GM06990 (cell line): ENCODE data around the gene PLBD2.

Source experiments
- DNase-seq: peaks from one replicate; pipeline ENCODE4 v3.0.0-alpha.2; 2011; ENCODE audit not compliant: insufficient read length; ENCODE audit errors: extremely low read depth
- H3K27me3 ChIP-seq: replicated peaks from 2 replicates; pipeline ENCODE4 v1.6.0; 2011; ENCODE audit warnings: low read length; ENCODE audit not compliant: control insufficient read depth, insufficient read depth
- H3K36me3 ChIP-seq: 2 replicates; pipeline ENCODE4 v1.5.1; 2011; ENCODE audit warnings: low read length; ENCODE audit not compliant: control insufficient read depth, insufficient read depth
- H3K4me3 ChIP-seq: replicated peaks from 2 replicates; pipeline ENCODE4 v1.5.1; 2011; ENCODE audit warnings: low read depth, mild to moderate bottlenecking, control low read depth, low read length
- TF ChIP-seq, protein P1 (sequence below): IDR thresholded peaks from 2 replicates; pipeline ENCODE4 v1.5.1; 2011; ENCODE audit warnings: low read length, control low read depth, mild to moderate bottlenecking, inconsistent platforms; ENCODE audit not compliant: insufficient read depth, poor library complexity, severe bottlenecking

The PLBD2 gene

DNA sequence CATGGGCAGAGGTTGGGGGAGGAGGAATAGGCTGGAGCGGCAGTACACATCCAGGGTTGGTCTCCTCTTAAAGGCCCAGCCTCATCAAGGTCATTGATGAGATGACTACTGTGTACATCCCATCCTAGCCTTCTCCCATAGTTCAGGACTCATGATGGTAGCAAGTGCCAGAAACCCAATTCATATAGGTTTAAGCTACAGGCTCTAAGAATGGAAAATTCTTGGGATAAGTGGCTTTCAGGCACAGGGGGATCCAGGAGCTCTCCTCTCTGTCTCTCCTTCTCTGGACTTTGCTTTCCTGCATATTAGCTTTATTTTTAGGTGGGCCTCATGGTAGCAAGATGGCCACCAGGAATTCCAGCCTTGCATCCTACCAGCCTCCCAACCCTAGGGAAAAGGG is 70.1 kb downstream of the PLBD2 start:
- Histone ChIP-seq H3K36me3 (no peaks in the 10 kb centered on the region), H3K4me3 (no peak overlapping the region), H3K27me3 (peaks cover 4% of the 10 kb centered on the region; the same call in 1 of the 2 replicates)
- DNase-seq = no peak
- TF ChIP-seq, protein P1, sequence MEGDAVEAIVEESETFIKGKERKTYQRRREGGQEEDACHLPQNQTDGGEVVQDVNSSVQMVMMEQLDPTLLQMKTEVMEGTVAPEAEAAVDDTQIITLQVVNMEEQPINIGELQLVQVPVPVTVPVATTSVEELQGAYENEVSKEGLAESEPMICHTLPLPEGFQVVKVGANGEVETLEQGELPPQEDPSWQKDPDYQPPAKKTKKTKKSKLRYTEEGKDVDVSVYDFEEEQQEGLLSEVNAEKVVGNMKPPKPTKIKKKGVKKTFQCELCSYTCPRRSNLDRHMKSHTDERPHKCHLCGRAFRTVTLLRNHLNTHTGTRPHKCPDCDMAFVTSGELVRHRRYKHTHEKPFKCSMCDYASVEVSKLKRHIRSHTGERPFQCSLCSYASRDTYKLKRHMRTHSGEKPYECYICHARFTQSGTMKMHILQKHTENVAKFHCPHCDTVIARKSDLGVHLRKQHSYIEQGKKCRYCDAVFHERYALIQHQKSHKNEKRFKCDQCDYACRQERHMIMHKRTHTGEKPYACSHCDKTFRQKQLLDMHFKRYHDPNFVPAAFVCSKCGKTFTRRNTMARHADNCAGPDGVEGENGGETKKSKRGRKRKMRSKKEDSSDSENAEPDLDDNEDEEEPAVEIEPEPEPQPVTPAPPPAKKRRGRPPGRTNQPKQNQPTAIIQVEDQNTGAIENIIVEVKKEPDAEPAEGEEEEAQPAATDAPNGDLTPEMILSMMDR = no peak

DNA sequence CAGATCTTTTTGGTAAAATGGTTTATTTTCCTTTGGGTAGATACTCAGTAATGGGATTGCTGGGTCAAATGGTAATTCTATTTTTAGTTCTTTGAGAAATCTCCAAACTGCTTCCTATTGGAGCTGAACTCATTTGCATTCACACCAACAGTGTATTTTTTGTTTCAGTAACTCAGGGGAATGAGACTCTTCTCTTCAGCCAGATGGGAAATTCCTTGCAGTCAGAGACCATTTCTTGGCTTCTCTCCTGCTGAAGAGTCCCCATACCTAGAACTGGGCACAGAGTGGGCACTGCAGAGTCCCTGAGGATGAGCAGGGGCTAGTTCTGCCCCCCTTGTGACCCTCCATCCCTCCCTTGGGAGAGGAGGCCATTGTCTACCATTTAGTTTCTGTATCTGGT is 74.6 kb downstream of the PLBD2 start:
- DNase-seq = no peak
- H3K27me3 ChIP-seq = peaks cover 5% of the 10 kb centered on the region
- TF ChIP-seq, protein P1 = no peak
- H3K36me3 ChIP-seq = no peaks in the 10 kb centered on the region
- no peak overlapping the region for H3K4me3 ChIP-seq

DNA sequence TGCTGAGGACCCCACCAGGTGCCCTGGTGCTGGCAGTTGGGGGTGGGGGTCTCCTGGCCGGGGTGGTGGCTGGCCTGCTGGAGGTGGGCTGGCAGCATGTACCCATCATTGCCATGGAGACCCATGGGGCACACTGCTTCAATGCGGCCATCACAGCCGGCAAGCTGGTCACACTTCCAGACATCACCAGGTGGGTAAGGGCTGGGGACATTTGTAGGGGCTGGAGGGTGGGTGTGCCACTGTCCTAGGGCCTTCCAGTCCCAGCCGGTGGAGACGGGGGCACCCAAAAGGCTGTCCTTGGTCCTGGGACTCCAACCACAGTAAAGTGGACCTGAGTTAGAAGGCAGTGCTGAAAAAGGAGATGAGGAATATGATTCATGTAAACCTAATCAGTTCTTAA is 77.0 kb downstream of the PLBD2 start:
- no peaks in the 10 kb centered on the region for H3K36me3 ChIP-seq
- H3K27me3 ChIP-seq = peaks cover 2% of the 10 kb centered on the region
- no peak for DNase-seq
- TF ChIP-seq, protein P1 = no peak
- H3K4me3 ChIP-seq = no peak overlapping the region

DNA sequence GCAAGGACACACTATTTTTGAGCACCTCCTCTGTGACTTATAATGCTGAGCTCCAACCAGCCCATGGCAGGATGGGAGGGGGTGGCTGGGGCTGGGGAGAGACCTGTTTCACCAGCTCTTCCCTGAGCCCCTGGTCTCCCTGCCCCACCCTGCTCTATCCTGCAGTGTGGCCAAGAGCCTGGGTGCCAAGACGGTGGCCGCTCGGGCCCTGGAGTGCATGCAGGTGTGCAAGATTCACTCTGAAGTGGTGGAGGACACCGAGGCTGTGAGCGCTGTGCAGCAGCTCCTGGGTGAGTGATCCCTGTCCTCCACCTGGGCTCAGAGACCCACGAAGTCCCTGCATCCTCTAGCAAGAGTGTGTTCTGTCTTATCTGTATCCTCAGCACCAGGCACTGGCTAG is 78.2 kb downstream of the PLBD2 start:
- Histone ChIP-seq H3K4me3 (no peak overlapping the region), H3K36me3 (no peaks in the 10 kb centered on the region), H3K27me3 (peaks cover 2% of the 10 kb centered on the region)
- no peak for DNase-seq
- TF ChIP-seq, protein P1 = no peak

DNA sequence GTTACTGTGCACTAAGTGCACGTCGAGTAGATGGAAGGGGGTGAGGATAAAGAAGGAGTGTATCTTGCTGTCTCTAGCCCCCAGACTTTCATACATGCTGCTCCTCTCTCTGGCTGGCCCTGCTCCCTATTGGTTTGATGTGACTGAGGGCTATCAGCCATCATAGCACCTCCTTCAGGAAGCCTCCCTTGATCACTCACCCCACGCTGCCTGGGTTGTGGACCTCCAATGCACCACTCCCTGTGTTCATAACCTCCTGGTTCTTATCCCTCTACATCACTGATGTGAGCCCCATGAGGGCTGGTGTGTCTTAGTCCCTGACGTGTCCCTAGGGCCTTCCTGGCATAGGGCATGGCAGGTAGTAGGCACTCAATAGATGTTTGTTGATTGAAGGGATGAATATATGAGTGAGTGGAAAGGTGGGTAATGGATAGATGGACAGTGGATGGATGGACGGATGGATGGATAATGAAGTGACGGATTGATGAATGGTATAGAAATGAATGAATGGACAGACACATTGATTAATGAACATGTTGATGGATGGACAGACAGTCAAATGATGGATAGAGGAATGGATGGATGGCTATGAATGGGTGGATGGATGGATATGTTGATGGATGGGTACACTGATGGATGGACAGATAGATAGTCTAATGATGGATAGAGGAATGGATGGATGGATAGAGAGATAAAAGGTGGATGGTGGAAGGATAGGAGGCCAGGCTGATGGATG is 78.8 kb downstream of the PLBD2 start:
- H3K27me3 ChIP-seq = peaks cover 2% of the 10 kb centered on the region
- no peak overlapping the region for H3K4me3 ChIP-seq
- TF ChIP-seq, protein P1 = no peak
- no peaks in the 10 kb centered on the region for H3K36me3 ChIP-seq
- DNase-seq = no peak

DNA sequence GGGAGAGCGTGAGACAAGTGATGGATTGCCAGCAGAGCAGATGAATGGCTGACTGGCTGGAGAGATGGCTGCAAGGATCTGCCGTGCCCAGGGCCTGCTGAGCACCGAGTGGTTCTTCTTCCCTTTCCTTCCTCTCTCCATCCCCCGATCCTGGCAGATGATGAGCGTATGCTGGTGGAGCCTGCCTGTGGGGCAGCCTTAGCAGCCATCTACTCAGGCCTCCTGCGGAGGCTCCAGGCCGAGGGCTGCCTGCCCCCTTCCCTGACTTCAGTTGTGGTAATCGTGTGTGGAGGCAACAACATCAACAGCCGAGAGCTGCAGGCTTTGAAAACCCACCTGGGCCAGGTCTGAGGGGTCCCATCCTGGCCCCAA is 79.3 kb downstream of the PLBD2 start:
- TF ChIP-seq, protein P1 = no peak
- Histone ChIP-seq H3K4me3 (no peak overlapping the region), H3K27me3 (peaks cover 2% of the 10 kb centered on the region), H3K36me3 (no peaks in the 10 kb centered on the region)
- no peak for DNase-seq
